ENCODE data around the gene PLK5.
"Not testable (repeated sequence)": the region's sequence is repeated elsewhere in the genome, so short reads cannot be mapped to it uniquely, and the experiment has no call there.

Gene PLK5

GRCh38 chr19:1491114-1491848 lies 32.6 kb upstream of the PLK5 start, which contains the start of gene REEP6:
Gene REEP6, plus strand, starts transcription at chr19:1491181. Its CDS starts 89 bp downstream, at chr19:1491270.
- no peak for DNase-seq

- peak; percentile 21 for DNase-seq
Observed at GRCh38 chr19:1491849-1492170, 32.1 kb upstream of the PLK5 start.

GRCh38 chr19:1492474-1493006 lies 31.3 kb upstream of the PLK5 start:
- DNase-seq: no peak

GRCh38 chr19:1494115-1494815 lies 29.6 kb upstream of the PLK5 start:
- no peak for DNase-seq

GRCh38 chr19:1495051-1495798 lies 28.7 kb upstream of the PLK5 start:
- no peak for DNase-seq

GRCh38 chr19:1495799-1496713 lies 27.8 kb upstream of the PLK5 start:
- DNase-seq: no peak

- no peak for DNase-seq
Observed at GRCh38 chr19:1496714-1497577, 26.9 kb upstream of the PLK5 start.

- DNase-seq: no peak
Observed at GRCh38 chr19:1497578-1498235, 26.2 kb upstream of the PLK5 start.

- not testable (repeated sequence) for DNase-seq
Observed at GRCh38 chr19:1499231-1499630, 24.6 kb upstream of the PLK5 start.

GRCh38 chr19:1501200-1501595 lies 22.7 kb upstream of the PLK5 start:
- no peak for DNase-seq

GRCh38 chr19:1502433-1503088 lies 21.3 kb upstream of the PLK5 start:
- DNase-seq: no peak

GRCh38 chr19:1503089-1503924 lies 20.6 kb upstream of the PLK5 start:
- DNase-seq: peak; percentile 61

GRCh38 chr19:1503925-1504773 lies 19.7 kb upstream of the PLK5 start:
- DNase-seq: no peak

GRCh38 chr19:1505012-1505411 lies 18.9 kb upstream of the PLK5 start:
- no peak for DNase-seq

- no peak for DNase-seq
Observed at GRCh38 chr19:1505991-1506881, 17.6 kb upstream of the PLK5 start.

- no peak for DNase-seq
Observed at GRCh38 chr19:1507192-1507660, 16.7 kb upstream of the PLK5 start.

Measured in NCI-H82 (cell line).